Measurements from ENCODE around the gene C5.

DNA sequence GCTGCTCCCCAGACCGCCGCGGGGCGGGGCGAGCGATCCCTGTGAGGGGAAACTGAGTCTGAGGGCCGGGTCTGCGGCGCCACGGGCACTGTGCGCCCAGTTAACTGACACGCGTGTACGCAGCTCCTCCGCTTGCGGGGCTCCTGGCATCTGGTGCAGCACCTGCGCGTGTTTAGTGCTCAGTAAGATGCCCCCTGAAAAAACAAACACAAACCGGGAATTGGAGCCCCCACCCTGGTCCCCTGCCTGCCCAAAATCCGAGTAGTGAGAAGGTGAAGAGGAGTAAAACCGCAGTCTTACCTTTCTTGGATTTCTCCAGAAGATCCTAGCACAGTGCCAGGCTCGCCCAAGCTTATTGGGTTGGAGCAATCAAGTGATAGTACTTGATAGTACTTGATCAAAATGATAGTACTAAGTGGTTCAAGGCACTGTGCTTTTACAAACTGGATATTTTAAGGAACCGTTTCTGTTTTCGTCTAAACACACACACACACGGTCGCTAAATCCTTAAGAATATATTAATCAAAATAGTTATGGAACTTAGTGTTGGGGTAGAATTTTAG is 120.8 kb downstream of the C5 start:
- TF ChIP-seq, protein P1, sequence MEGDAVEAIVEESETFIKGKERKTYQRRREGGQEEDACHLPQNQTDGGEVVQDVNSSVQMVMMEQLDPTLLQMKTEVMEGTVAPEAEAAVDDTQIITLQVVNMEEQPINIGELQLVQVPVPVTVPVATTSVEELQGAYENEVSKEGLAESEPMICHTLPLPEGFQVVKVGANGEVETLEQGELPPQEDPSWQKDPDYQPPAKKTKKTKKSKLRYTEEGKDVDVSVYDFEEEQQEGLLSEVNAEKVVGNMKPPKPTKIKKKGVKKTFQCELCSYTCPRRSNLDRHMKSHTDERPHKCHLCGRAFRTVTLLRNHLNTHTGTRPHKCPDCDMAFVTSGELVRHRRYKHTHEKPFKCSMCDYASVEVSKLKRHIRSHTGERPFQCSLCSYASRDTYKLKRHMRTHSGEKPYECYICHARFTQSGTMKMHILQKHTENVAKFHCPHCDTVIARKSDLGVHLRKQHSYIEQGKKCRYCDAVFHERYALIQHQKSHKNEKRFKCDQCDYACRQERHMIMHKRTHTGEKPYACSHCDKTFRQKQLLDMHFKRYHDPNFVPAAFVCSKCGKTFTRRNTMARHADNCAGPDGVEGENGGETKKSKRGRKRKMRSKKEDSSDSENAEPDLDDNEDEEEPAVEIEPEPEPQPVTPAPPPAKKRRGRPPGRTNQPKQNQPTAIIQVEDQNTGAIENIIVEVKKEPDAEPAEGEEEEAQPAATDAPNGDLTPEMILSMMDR (IDR thresholded peaks at IDR 0.05) = peak in 1 of 4 experiments; percentile 45
- TF ChIP-seq POLR2AphosphoS5 (IDR thresholded peaks at IDR 0.05) = no peak
